Inflammatory macrophage treated with lipopolysaccharide for 1 hour (primary cell): Measurements from ENCODE around the gene GRIN3B.

Source experiments
- DNase-seq, 2 donors: peaks; one replicate each; pipeline ENCODE4 v3.0.0-alpha.2; 2020 to 2022

GRIN3B gene

DNA sequence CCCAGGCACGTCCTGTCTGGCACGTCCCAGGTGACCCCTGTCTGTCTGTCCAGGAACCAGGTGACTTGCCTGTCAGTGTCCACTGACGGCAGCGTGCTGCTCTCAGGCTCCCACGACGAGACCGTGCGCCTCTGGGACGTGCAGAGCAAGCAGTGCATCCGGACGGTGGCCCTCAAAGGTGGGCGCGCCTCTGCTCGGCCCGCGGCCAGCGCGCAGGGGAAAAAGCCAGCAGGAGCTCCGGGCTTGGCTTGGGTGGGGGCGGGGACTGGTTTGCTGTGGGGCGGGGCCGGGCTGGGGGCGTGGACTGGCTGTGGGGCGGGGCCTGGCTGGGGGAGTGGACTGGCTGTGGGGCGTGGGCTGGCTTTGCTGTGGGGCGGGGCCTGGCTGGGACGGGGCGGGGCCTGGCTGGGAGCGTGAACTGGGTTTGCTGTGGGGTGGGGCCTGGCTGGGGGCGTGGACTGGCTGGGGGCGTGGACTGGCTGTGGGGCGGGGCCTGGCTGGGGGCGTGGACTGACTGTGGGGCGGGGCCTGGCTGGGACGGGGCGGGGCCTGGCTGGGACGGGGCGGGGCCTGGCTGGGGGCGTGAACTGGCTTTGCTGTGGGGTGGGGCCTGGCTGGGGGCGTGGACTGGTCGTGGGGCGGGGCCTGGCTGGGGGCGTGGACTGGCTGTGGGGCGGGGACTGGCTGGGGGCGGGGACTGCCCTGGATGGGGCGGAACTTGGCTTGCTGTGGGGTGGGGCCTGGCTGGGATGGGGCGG lies 8.9 kb upstream of the GRIN3B start:
- peak; percentile 19 to 47 for DNase-seq

GRCh38 chr19:991932-992669 lies 8.1 kb upstream of the GRIN3B start:
- no peak for DNase-seq

DNA sequence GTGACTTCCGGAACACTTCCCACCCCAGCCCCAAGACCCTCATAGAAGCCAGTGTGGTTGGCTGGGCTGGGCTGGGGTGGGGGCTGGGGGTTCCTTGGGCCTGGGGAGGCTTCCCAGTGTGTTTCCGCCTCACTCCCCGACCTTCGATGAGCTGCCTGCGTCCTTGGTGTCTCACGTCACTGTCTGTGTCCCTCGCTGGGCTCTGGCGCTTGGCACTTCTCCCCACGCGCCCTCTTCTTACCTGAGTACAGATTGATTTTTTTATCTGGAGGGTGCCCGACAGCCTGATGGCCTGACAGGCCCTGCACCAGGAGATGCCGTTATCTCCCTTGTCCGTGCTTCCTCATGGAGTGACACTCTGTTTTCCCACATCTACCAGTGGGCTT lies 7.6 kb upstream of the GRIN3B start:
- DNase-seq: no peak

GRCh38 chr19:993361-993830 lies 6.8 kb upstream of the GRIN3B start:
- no peak for DNase-seq

GRCh38 chr19:993831-994393 lies 6.3 kb upstream of the GRIN3B start:
- DNase-seq: no peak

DNA sequence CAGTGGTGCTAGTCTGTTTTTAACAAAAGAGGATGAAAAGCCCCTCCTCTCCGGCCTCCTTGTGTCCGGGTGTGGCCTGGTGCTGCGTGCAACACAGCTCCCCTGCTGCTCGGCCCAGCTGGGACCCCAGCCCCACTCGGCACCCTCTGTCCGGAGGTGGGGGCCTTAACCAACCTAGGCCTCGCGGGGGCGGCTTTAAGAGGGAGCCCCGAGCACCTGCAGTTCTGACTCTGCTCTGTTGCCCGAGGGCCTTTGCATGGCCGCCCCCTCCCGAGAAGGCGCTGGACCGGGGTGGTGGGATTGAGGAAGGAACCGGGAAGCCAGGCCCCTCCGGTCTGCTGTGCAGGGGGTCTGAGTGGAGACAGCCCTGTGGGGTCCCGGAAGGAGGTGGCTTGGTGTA lies 5.7 kb upstream of the GRIN3B start:
- no peak for DNase-seq

GRCh38 chr19:995051-995827 lies 5.0 kb upstream of the GRIN3B start:
- DNase-seq: no peak

DNA sequence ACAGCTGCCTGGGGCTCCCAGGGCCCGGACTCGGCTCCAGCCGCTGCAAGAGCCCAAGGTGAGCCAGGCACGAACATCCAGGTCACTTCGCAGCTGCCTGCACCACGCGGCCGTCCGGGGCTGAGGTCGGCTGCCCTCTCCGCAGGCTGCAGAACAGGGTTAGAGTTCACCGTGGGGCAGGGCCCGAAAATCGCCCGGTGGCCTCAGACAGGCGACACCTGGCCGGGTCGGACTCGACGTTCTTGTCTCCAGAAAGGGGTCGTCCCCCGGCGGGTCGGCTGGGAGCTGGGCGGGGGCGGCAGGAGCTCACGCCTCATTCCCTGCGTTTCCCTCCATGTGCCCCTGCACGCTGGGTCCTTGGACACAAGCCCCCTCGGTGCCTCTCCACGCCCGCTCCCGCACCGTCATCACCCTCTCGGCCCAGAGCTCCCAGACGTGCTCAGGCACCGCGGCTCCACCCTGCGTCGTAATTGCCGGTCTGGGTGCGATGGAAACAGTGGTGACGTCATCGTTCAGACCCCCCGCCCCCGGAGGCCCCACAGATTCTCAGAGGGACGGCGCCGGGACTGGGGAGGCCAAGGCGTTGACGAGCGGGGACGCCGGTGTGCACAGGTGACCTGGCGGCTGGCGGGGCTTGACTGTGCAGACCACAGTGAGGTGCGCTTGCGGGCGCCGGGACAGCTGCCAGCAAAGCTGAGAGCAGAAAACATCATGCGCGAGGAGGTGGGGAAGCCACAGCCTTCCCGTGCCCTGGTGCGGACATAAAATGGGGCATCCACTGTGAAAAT lies 4.0 kb upstream of the GRIN3B start:
- DNase-seq: no peak

DNA sequence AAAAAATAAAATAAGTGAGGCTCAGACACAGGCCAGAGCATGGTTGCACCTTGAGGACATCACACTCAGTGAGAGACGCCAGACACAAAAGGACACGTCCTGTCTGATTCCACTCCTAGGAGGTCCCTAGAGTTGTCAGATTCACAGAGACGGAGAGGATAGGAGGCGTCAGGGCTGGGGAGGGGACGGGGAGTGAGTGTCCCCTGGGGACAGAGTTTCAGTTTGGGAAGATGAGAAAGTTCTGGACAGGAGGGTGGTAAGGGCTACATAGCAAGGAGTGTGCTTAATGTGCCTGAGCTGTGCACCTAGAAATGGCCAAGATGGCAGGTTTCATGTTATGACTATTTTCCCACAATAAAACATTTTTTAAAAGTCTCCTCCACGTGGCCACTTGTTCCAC lies 2.2 kb upstream of the GRIN3B start:
- DNase-seq: no peak

- no peak for DNase-seq
Observed at GRCh38 chr19:999379-999719, 870 bp upstream of the GRIN3B start.

- no peak for DNase-seq
Observed at GRCh38 chr19:1000591-1001537, 645 bp downstream of the GRIN3B start.

- DNase-seq: peak; percentile 22 to 74
Observed at GRCh38 chr19:1001538-1002166, 1.4 kb downstream of the GRIN3B start.

GRCh38 chr19:1002600-1002999 lies 2.4 kb downstream of the GRIN3B start:
- no peak for DNase-seq

DNA sequence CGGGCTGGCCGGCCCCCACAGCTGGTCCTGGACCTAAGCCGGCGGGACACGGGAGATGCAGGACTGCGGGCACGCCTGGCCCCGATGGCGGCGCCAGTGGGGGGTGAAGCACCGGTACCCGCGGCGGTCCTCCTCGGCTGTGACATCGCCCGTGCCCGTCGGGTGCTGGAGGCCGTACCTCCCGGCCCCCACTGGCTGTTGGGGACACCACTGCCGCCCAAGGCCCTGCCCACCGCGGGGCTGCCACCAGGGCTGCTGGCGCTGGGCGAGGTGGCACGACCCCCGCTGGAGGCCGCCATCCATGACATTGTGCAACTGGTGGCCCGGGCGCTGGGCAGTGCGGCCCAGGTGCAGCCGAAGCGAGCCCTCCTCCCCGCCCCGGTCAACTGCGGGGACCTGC lies 3.1 kb downstream of the GRIN3B start:
- DNase-seq: no peak

DNA sequence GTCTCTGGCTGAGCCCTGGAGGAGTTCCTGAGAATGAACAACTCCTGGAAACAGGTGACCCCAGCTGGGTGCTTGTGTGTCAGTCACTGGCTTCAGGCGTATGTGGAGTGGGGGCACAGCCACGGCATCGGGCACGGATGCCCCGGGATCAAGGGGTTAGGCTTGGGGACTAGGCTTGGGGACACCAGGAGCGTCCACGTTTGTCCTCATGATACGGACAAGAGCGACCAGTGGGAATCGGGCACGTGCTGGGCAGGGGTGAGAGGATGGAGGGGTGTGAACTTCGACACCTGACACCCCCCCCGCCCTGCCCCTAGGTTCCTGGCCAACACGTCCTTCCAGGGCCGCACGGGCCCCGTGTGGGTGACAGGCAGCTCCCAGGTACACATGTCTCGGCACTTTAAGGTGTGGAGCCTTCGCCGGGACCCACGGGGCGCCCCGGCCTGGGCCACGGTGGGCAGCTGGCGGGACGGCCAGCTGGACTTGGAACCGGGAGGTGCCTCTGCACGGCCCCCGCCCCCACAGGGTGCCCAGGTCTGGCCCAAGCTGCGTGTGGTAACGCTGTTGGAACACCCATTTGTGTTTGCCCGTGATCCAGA lies 4.1 kb downstream of the GRIN3B start:
- no peak for DNase-seq

DNA sequence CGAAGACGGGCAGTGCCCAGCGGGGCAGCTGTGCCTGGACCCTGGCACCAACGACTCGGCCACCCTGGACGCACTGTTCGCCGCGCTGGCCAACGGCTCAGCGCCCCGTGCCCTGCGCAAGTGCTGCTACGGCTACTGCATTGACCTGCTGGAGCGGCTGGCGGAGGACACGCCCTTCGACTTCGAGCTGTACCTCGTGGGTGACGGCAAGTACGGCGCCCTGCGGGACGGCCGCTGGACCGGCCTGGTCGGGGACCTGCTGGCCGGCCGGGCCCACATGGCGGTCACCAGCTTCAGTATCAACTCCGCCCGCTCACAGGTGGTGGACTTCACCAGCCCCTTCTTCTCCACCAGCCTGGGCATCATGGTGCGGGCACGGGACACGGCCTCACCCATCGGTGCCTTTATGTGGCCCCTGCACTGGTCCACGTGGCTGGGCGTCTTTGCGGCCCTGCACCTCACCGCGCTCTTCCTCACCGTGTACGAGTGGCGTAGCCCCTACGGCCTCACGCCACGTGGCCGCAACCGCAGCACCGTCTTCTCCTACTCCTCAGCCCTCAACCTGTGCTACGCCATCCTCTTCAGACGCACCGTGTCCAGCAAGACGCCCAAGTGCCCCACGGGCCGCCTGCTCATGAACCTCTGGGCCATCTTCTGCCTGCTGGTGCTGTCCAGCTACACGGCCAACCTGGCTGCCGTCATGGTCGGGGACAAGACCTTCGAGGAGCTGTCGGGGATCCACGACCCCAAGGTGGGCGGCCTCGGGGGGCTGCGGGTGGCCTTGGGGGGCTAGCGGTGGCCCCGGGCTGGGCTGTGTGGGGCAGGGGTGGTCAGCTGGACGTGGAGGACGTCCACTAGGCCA lies 4.8 kb downstream of the GRIN3B start:
- no peak for DNase-seq

DNA sequence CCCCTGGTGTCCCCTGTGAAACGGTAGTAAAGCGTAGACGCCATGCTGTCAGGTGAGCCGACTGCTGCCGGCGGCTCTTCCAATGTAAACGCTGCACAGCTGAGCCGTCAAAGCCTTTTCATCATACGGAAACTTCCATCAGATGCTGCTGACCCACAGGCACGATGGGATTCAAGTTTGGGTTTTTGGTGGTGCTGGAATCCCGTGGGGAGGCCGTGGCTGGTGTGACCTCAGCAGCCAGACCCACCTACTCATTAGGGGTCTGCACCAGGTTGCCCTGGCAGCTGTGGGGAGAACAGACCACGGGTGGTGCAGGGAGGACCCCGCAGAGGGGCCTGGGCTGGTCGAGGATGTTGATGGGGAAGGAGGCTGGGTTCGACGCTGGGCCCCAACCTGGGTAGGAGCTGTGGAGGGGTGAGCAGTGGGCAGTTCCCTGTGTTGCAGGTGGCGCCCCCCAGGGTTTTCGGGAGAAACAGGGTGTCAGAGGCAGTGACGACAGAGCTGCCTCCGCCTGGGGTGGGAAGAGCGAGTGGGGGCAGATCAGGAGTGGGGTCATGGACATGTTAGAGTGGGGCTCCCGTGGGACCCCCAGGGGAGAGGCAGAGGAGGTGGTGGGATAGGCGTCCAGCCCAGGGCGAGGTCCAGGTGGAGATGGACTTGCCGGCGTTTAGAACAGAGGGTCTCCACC lies 6.6 kb downstream of the GRIN3B start:
- no peak for DNase-seq

DNA sequence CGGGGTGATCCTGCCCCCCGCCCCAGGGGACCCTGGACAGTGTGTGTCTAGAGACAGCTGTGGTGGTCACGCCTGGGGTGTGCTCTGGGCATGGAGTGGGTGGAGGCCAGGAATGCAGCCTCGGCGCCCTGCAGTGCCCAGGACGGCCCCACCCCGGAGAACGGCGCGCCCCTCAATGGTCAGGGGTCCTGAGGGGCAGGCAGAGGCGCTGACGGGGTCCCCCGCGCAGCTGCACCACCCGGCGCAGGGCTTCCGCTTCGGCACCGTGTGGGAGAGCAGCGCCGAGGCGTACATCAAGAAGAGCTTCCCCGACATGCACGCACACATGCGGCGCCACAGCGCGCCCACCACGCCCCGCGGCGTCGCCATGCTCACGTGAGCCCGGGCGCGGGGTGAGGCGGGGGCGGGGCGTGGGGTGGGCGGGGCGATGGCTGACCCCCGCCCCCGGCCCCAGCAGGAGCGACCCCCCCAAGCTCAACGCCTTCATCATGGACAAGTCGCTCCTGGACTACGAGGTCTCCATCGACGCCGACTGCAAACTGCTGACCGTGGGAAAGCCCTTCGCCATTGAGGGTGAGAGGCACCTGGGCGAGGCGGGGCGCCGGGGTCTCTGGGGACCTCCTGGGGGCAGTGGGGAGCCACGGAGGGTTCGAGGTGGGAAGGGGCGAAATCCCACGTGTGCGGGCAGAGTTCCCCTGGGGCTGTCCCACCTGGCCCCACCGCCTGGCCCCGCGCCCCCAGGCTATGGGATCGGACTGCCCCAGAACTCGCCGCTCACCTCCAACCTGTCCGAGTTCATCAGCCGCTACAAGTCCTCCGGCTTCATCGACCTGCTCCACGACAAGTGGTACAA lies 7.4 kb downstream of the GRIN3B start:
- no peak for DNase-seq
